OCI-LY7 (cell line): Measurements from ENCODE around the gene CNTN5. TPM values are rescaled to one million over a fixed set of nuclear protein-coding genes. Genes with fewer than 3 reads are reported as not detected.

Source experiments
- BruUV-seq: library from RNA; stranded (reverse); fragments of 400-500 nt; replicated peaks from 2 replicates; lab custom pipeline; 2021; lab: Mats Ljungman, UMichigan
- CTCF ChIA-PET: fragments of 300-600 bp; sonication (Branson Sonifier 250); formaldehyde crosslinking; loops from one replicate; lab custom pipeline; 2022; ENCODE audit warnings: antibody characterized with exemption; ENCODE audit not compliant: unreplicated experiment; lab: Charles Lee
- POLR2A ChIA-PET: fragments of 300-600 bp; sonication (Branson Sonifier 250); formaldehyde crosslinking; loops from one replicate; lab custom pipeline; 2022; ENCODE audit warnings: antibody characterized with exemption; lab: Charles Lee
- DNase-seq: peaks from one replicate; pipeline ENCODE4 v3.0.0-alpha.2; 2015; ENCODE audit warnings: low spot score
- H2AFZ ChIP-seq: fragments of 200-600 bp; sonication (generic), shearing (Covaris generic); 2 replicates; pipeline ENCODE4 v1.6.1; 2014; ENCODE audit warnings: mild to moderate bottlenecking, antibody characterized with exemption, low read length, moderate library complexity
- H3K27ac ChIP-seq: fragments of 200-600 bp; sonication (generic); 2 replicates; pipeline ENCODE4 v1.5.1; 2014; ENCODE audit warnings: mixed run types, low read depth, mild to moderate bottlenecking, moderate library complexity, low read length, inconsistent platforms; ENCODE audit not compliant: poor library complexity, severe bottlenecking
- H3K36me3 ChIP-seq: fragments of 200-600 bp; sonication (generic); 2 replicates; pipeline ENCODE4 v1.6.1; 2014; ENCODE audit warnings: mild to moderate bottlenecking, antibody characterized with exemption, low read length, moderate library complexity, mixed read lengths; ENCODE audit not compliant: insufficient read depth
- H3K4me1 ChIP-seq: fragments of 200-600 bp; sonication (generic); 2 replicates; pipeline ENCODE4 v1.5.1; 2014; ENCODE audit warnings: mild to moderate bottlenecking, low read length; ENCODE audit not compliant: insufficient read depth, poor library complexity, severe bottlenecking
- H3K4me2 ChIP-seq: fragments of 200-600 bp; sonication (generic); 2 replicates; pipeline ENCODE4 v1.6.1; 2014; ENCODE audit warnings: mild to moderate bottlenecking, low read length
- H3K4me3 ChIP-seq: fragments of 200-600 bp; sonication (generic); 2 replicates; pipeline ENCODE4 v1.5.1; 2014; ENCODE audit warnings: mild to moderate bottlenecking, low read depth, low read length; ENCODE audit not compliant: poor library complexity, severe bottlenecking
- H3K79me2 ChIP-seq: fragments of 200-600 bp; sonication (generic); 2 replicates; pipeline ENCODE4 v1.6.1; 2016; ENCODE audit warnings: low read depth, mild to moderate bottlenecking, low read length, moderate library complexity, mixed read lengths; ENCODE audit not compliant: insufficient read depth
- H3K9me2 ChIP-seq: fragments of 200-600 bp; sonication (generic); 2 replicates; pipeline ENCODE4 v1.6.1; 2016; ENCODE audit warnings: mild to moderate bottlenecking, low read length, mixed read lengths; ENCODE audit not compliant: insufficient read depth
- H3K9me3 ChIP-seq: fragments of 200-600 bp; sonication (generic); 2 replicates; pipeline ENCODE4 v1.6.1; 2014; ENCODE audit warnings: mild to moderate bottlenecking, mixed run types, low read length, mixed read lengths
- H4K20me1 ChIP-seq: fragments of 200-600 bp; sonication (generic); 2 replicates; pipeline ENCODE4 v1.6.1; 2014; ENCODE audit warnings: mild to moderate bottlenecking, antibody characterized with exemption, low read length, moderate library complexity, mixed read lengths; ENCODE audit not compliant: insufficient read depth
- EZH2phosphoT487 ChIP-seq: fragments of 200-600 bp; sonication (generic); IDR thresholded peaks from 2 replicates; pipeline ENCODE4 v1.6.1; 2018; ENCODE audit warnings: low read depth, borderline replicate concordance, mild to moderate bottlenecking, mixed run types, antibody characterized with exemption, low read length, moderate library complexity, mixed read lengths
- intact Hi-C: fragments of 100-400 bp; cut with micrococcal nuclease; formaldehyde crosslinking; loops from one replicate; pipeline ENCODE4 v1.10.0; 2022; ENCODE audit not compliant: unreplicated experiment
- total RNA-seq, 2 experiments: library from RNA; depleted of rRNA in 1 of 2; stranded (reverse); fragments of >200 nt in 1 of 2; shearing (Covaris generic) in 1 of 2; gene quantifications; 2 replicates each; pipeline ENCODE4 v1.2.3, GENCODE V29; 2014 to 2022
- TF ChIP-seq, protein P1 (sequence below): fragments of 200-600 bp; sonication (generic); conservative IDR thresholded peaks from 2 replicates; pipeline ENCODE4 v1.5.1; 2014; ENCODE audit warnings: mild to moderate bottlenecking, antibody characterized with exemption, low read length, moderate library complexity, mixed read lengths

CNTN5 gene
- total RNA-seq, 2 experiments from 2014 or later, result not detected

DNA sequence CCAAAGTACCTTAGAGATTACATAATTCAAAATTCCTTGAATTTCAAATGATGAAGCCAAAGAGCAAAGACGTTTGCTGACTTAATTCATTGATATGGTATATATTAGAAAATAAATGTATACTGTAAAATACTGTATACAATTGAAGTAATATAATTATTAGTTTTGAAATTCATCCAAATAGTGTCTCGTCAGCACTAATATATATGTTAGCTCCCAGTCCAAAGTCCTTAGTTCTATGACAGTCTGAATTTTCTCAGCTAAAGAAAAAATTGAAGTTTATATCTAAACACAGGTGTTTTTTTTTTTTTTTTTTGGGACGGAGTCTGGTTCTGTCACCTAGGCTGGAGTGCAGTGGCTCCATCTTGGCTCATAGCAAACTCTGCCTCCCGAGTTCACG lies 431.3 kb downstream of the CNTN5 start:
- H2AFZ ChIP-seq, result no peak overlapping the region
- ChIA-PET CTCF (no interaction called here), POLR2A (no interaction called here)
- no peaks in the 10 kb centered on the region for H4K20me1 ChIP-seq
- no peak overlapping the region for H3K27ac ChIP-seq
- TF ChIP-seq, protein P1, sequence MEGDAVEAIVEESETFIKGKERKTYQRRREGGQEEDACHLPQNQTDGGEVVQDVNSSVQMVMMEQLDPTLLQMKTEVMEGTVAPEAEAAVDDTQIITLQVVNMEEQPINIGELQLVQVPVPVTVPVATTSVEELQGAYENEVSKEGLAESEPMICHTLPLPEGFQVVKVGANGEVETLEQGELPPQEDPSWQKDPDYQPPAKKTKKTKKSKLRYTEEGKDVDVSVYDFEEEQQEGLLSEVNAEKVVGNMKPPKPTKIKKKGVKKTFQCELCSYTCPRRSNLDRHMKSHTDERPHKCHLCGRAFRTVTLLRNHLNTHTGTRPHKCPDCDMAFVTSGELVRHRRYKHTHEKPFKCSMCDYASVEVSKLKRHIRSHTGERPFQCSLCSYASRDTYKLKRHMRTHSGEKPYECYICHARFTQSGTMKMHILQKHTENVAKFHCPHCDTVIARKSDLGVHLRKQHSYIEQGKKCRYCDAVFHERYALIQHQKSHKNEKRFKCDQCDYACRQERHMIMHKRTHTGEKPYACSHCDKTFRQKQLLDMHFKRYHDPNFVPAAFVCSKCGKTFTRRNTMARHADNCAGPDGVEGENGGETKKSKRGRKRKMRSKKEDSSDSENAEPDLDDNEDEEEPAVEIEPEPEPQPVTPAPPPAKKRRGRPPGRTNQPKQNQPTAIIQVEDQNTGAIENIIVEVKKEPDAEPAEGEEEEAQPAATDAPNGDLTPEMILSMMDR, result no peak
- no peak for TF ChIP-seq EZH2phosphoT487
- no TSS peak for BruUV-seq
- H3K79me2 ChIP-seq, result no peaks in the 10 kb centered on the region
- no peak overlapping the region for H3K4me3 ChIP-seq
- H3K36me3 ChIP-seq, result no peaks in the 10 kb centered on the region
- intact Hi-C loops, result no loop called here
- no peaks in the 10 kb centered on the region for H3K9me2 ChIP-seq
- H3K9me3 ChIP-seq, result no peaks in the 10 kb centered on the region
- no peaks in the 10 kb centered on the region for H3K4me1 ChIP-seq
- no peak for DNase-seq
- no peak overlapping the region for H3K4me2 ChIP-seq

DNA sequence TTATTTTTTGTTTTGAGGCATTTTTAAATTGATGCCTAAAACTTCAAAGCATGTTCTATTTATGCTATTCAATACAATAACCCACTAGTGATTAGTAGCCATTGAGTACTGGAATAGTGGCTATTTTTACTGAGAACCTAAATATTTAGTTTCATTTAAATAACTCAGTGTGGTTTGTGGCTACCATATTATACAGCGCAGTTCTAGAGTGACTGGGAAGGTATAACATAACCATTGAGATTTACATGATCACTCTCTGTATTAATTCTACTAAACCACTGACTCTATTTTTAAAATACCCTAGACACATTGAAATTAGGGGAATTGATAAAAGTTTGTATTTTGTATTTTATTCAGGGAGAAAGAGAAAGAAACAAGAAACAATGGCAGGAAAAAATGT lies 441.2 kb downstream of the CNTN5 start:
- TF ChIP-seq, protein P1, result no peak
- no peak for TF ChIP-seq EZH2phosphoT487
- no peaks in the 10 kb centered on the region for H3K9me3 ChIP-seq
- H3K4me1 ChIP-seq, result no peaks in the 10 kb centered on the region
- H3K27ac ChIP-seq, result no peak overlapping the region
- H3K79me2 ChIP-seq, result no peaks in the 10 kb centered on the region
- no peaks in the 10 kb centered on the region for H3K9me2 ChIP-seq
- no peaks in the 10 kb centered on the region for H3K36me3 ChIP-seq
- H3K4me3 ChIP-seq, result no peak overlapping the region
- POLR2A ChIA-PET, result interaction anchor here (0.5 kb wide), 1 partner anchor 9 kb away, joined by 3 read pairs; no protein-coding TSS in a partner anchor
- no TSS peak for BruUV-seq
- no peak for DNase-seq
- no peak overlapping the region for H2AFZ ChIP-seq
- intact Hi-C loops, result no loop called here
- no peaks in the 10 kb centered on the region for H4K20me1 ChIP-seq
- H3K4me2 ChIP-seq, result no peak overlapping the region
- CTCF ChIA-PET, result no interaction called here

DNA sequence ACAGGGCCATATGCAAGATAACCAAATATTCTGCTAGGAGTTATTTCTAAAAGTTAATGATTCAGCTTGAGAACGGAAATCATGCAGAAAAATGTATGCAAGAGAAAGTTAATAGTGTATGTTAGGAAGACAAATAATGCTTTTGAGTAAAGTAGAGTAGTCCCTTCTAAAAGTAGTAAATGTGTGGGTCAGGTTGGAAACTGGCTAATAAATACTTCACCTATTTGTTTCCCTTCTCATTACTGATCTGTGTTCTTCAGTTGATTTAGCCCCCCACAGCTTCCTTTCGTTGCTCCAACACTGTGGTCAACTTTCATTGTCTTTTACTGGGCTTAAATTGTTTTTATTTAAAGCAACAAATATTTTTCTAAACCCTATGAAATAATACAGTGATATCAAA lies 444.2 kb downstream of the CNTN5 start:
- no TSS peak for BruUV-seq
- Histone ChIP-seq H3K36me3 (no peaks in the 10 kb centered on the region), H3K9me2 (no peaks in the 10 kb centered on the region), H3K27ac (no peak overlapping the region), H3K4me2 (no peak overlapping the region), H3K4me1 (no peaks in the 10 kb centered on the region), H4K20me1 (no peaks in the 10 kb centered on the region), H2AFZ (no peak overlapping the region), H3K4me3 (no peak overlapping the region), H3K9me3 (no peaks in the 10 kb centered on the region), H3K79me2 (no peaks in the 10 kb centered on the region)
- CTCF ChIA-PET, result no interaction called here
- TF ChIP-seq, protein P1, result no peak
- TF ChIP-seq EZH2phosphoT487, result no peak
- POLR2A ChIA-PET, result no interaction called here
- DNase-seq, result no peak
- intact Hi-C loops, result no loop called here
